ENCODE measurements around the gene ARHGEF7.

- TF ChIP-seq CTCF (IDR thresholded peaks at IDR 0.05) (no peak), TEAD4 (CRISPR knock-in tag; IDR thresholded peaks at IDR 0.05) (no peak), E2F4 (CRISPR knock-in tag; IDR thresholded peaks at IDR 0.05; ENCODE audit: borderline replicate concordance, low read depth) (no peak), STAT6 (CRISPR knock-in tag; conservative IDR thresholded peaks at IDR 0.05; ENCODE audit: low read depth) (no peak), NFE2L1 (CRISPR knock-in tag; IDR thresholded peaks at IDR 0.05) (no peak), PRRX2 (CRISPR knock-in tag; IDR thresholded peaks at IDR 0.05) (no peak), FOXJ3 (CRISPR knock-in tag; IDR thresholded peaks at IDR 0.05; ENCODE audit: borderline replicate concordance) (no peak), CREM (CRISPR knock-in tag; IDR thresholded peaks at IDR 0.05) (no peak), SMAD3 (CRISPR knock-in tag; IDR thresholded peaks at IDR 0.05; ENCODE audit: borderline replicate concordance) (no peak), USF2 (CRISPR knock-in tag; IDR thresholded peaks at IDR 0.05) (no peak), ZNF232 (CRISPR knock-in tag; IDR thresholded peaks at IDR 0.05) (no peak), CBFB (CRISPR knock-in tag; IDR thresholded peaks at IDR 0.05; ENCODE audit: low read depth) (no peak), E2F1 (CRISPR knock-in tag; IDR thresholded peaks at IDR 0.05) (no peak)
These were observed 91.0 kb downstream of the ARHGEF7 start for GRCh38 chr13:111206148-111206547.
